GM12874 (cell line): ENCODE data around the gene LPIN2.

Source experiments
- TF ChIP-seq, protein P1 (sequence below): IDR thresholded peaks from 2 replicates; pipeline ENCODE4 v1.5.1; 2011; ENCODE audit warnings: low read depth, mild to moderate bottlenecking, control low read depth, low read length, moderate library complexity; ENCODE audit not compliant: insufficient read depth

Gene LPIN2

DNA sequence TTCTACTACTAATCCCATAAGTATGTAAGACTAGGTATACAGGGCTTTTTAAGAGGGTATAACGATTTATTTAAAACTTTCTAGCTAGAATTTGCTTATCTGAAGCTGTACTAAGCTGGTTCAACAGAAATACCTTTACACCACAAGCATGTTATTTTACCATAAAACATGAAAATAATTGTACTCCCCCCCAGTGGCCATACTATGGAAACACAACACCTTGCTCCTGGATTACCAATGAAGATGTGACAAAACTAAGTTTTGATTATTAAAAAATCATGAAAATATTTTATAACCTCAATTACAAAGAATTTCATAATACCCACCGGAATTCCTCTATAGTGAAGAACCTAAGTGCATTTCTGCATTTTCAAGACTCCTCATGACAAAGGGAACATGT lies 27.3 kb downstream of the LPIN2 start:
- TF ChIP-seq, protein P1, sequence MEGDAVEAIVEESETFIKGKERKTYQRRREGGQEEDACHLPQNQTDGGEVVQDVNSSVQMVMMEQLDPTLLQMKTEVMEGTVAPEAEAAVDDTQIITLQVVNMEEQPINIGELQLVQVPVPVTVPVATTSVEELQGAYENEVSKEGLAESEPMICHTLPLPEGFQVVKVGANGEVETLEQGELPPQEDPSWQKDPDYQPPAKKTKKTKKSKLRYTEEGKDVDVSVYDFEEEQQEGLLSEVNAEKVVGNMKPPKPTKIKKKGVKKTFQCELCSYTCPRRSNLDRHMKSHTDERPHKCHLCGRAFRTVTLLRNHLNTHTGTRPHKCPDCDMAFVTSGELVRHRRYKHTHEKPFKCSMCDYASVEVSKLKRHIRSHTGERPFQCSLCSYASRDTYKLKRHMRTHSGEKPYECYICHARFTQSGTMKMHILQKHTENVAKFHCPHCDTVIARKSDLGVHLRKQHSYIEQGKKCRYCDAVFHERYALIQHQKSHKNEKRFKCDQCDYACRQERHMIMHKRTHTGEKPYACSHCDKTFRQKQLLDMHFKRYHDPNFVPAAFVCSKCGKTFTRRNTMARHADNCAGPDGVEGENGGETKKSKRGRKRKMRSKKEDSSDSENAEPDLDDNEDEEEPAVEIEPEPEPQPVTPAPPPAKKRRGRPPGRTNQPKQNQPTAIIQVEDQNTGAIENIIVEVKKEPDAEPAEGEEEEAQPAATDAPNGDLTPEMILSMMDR: peak; percentile 34; the same call in 1 of the 2 replicates

DNA sequence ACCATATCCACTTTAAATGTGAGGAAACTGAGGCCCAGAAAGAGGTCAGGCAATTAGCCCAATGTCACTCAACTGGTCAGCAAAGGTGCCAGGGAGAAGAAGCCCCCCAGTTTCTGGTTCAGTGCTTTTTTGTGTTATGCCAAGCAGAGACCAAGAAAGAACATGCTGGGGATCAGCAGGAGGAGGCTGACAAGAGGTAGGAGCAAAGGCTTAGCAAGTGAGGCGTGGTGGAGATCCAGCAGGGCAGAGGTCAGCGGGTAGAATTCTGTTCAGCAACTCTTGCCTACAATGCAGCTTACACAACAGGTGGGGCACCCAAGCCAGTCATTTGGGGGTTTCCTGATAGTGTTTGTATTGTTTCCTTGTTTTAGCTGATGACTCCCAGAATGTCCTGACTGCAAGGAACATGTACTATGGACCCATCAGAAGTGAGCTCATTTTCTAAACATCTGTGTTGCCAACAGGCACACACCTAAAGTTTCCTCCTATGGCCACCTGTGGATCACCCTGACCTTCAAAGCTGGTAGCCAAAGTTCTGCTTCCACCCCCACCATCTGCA lies 28.2 kb downstream of the LPIN2 start:
- TF ChIP-seq, protein P1: no peak

DNA sequence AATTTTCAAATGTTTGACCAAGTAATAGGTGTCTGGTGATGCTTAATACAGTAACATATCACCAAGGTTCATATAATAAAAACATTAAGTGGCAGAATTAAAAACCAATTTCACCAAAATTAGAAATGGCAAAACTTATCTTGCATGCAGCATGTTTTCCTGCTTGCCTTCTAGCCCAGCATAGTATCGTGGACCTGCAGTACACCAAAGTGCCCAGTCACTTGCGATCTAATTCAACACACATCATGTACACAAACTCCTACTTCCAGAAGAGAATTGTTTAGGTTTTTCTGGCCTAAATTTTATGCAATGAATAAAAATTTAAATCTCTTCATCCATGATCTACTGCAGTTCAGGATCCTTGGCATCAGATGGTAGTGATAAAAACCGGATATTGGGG lies 28.9 kb downstream of the LPIN2 start:
- TF ChIP-seq, protein P1: no peak

DNA sequence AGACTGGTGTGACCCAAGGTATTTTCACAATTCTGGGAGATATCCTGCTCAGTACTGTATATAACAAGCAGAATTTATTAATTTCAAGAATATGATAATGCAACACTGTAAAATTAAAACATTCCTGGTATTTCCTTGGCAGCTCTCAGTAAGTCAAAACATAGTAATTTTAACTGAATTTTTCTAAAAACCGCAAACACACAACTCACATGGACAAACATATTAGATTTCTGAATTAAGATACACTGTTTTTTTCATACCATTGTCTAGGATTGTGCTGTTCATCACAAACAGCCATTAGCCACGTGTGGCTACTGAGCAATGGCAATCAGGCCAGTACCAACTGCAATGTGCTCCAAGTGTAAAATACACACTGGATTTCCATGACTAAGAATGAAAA lies 29.6 kb downstream of the LPIN2 start:
- TF ChIP-seq, protein P1: no peak

DNA sequence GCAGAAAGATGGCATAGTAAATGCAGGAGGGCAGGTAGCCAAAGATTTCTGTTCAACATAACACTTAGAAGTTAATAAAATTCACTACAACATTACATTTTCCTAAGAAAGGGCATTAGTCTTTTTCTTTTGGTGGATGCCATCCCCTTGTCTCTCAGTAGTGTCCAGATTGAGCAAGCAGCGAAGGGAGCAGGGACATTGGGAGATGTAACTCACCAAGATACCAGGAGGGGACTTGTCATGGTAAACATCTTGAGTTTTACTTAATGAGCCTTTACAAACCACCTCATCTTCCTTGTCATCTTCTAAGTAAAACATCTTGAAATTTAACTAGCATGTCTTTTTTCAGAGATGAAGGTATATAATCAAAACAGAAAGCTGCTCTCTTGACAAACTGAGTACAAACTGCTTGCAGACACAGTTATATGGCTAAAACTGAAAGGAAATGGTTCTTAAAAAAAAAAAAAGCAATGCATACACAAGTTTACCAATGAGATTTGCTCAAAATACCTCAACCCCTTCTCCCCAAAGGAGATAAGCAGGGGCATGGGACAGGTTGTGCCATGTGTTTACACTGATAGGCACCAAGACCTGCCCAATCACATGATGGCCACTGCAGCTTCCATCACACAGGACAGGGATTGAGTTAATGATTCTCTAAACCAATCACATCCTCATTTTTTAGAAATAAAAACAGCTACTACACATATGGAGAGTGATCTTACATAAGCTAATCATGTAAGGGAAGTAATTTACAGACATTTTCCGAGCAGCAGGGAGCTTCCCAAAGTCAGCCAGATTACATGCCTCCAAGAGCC lies 30.3 kb downstream of the LPIN2 start:
- TF ChIP-seq, protein P1: no peak

DNA sequence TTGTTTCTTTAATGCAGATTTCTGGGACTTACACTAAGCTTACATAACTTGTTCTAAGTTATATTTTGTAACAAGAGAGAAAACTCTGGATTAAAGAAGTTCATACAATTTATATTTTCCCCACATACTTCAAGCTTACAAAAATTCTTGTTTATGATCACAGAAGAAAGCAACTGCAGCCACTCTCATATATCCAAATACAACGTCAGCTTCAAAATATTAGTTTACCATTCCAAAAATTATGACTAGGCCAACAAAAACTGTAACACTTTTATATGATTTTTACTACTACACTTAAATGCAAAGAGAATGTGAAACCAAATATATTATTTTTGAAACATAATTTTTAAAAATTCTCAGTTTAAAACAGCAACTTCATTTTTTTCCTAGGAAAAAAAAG lies 30.9 kb downstream of the LPIN2 start:
- TF ChIP-seq, protein P1: no peak

DNA sequence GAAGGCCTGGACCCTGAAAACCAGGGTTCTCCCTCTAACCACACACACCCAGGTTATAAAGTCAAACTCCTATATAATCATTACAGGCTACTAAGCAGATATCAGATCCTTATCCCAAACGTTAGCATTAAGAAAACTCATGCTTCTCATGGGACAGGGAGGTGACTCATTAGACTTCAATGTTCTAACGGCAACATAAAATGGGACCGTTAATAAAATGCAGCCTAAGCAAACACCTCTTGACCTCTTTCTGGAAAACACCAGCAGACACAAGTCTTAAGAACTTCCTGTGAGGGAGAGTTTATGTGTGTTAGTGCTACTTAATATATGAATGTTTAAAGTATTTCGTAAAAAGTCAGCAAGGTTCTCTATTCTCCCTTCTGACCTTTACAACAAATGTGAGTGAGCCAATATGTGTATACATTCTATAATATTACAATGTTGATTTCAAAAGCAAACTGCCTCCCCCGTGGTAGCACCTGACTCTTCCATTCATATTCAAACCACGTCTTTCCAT lies 31.7 kb downstream of the LPIN2 start:
- TF ChIP-seq, protein P1: no peak
